SK-N-SH treated with all-trans-retinoic acid at 6 μM for 48 hours (cell line): ENCODE results near the gene LTBR.

Experiments used
- ATAC-seq: fragments of 200-7000 bp; cut with Tn5 transposase; 3 replicates; pipeline ENCODE4 v1.9.1; 2020; ENCODE audit warnings: mild to moderate bottlenecking, moderate library complexity
- ARNTL ChIP-seq: fragments of 450-650 bp; formaldehyde crosslinking; IDR thresholded peaks from 2 replicates; pipeline ENCODE4 v1.5.0; 2020; ENCODE audit warnings: low read depth, mild to moderate bottlenecking, moderate library complexity, borderline replicate concordance
- BACH2 ChIP-seq: fragments of 250-450 bp; sonication (Bioruptor Pico); IDR thresholded peaks from 2 replicates; pipeline ENCODE4 v1.9.0; 2021; ENCODE audit warnings: mild to moderate bottlenecking, borderline replicate concordance
- CREB5 ChIP-seq: fragments of 250-450 bp; sonication (Bioruptor Pico); IDR thresholded peaks from 2 replicates; pipeline ENCODE4 v1.5.1; 2020; ENCODE audit warnings: low read depth, mild to moderate bottlenecking, moderate library complexity
- CSDC2 ChIP-seq: fragments of 250-450 bp; sonication (Bioruptor Pico); IDR thresholded peaks from 2 replicates; pipeline ENCODE4 v1.5.0; 2020; ENCODE audit warnings: mild to moderate bottlenecking, moderate library complexity
- CSRNP3 ChIP-seq: fragments of 250-450 bp; sonication (Bioruptor Pico); IDR thresholded peaks from 2 replicates; pipeline ENCODE4 v1.5.1; 2021; ENCODE audit warnings: mild to moderate bottlenecking, moderate library complexity
- ESRRG ChIP-seq: fragments of 250-450 bp; sonication (Bioruptor Pico); IDR thresholded peaks from 2 replicates; pipeline ENCODE4 v1.6.1; 2021; ENCODE audit warnings: mild to moderate bottlenecking
- OSR1 ChIP-seq: fragments of 250-450 bp; sonication (Bioruptor Pico); IDR thresholded peaks from 2 replicates; pipeline ENCODE4 v1.8.0; 2022; ENCODE audit warnings: moderate library complexity, mild to moderate bottlenecking, inconsistent platforms
- PATZ1 ChIP-seq: fragments of 250-450 bp; sonication (Bioruptor Pico); IDR thresholded peaks from 2 replicates; pipeline ENCODE4 v1.8.0; 2020; ENCODE audit warnings: mild to moderate bottlenecking, moderate library complexity, borderline replicate concordance
- POU6F1 ChIP-seq: fragments of 250-450 bp; sonication (Bioruptor Pico); IDR thresholded peaks from 2 replicates; pipeline ENCODE4 v1.8.0; 2021; ENCODE audit warnings: low read depth, mild to moderate bottlenecking, moderate library complexity, borderline replicate concordance
- SNAI2 ChIP-seq: fragments of 250-450 bp; sonication (Bioruptor Pico); IDR thresholded peaks from 2 replicates; pipeline ENCODE4 v1.5.0; 2020; ENCODE audit warnings: mild to moderate bottlenecking, moderate library complexity
- TCF4 ChIP-seq: fragments of 250-450 bp; sonication (Bioruptor Pico); IDR thresholded peaks from 2 replicates; pipeline ENCODE4 v1.8.0; 2021; ENCODE audit warnings: mild to moderate bottlenecking, moderate library complexity, borderline replicate concordance
- TOX ChIP-seq: fragments of 250-450 bp; sonication (Bioruptor Pico); IDR thresholded peaks from 2 replicates; pipeline ENCODE4 v1.8.0; 2021; ENCODE audit warnings: mild to moderate bottlenecking, moderate library complexity, borderline replicate concordance
- TSHZ2 ChIP-seq: fragments of 250-450 bp; sonication (Bioruptor Pico); IDR thresholded peaks from 2 replicates; pipeline ENCODE4 v1.5.0; 2020; ENCODE audit warnings: mild to moderate bottlenecking, moderate library complexity
- ZFP30 ChIP-seq: fragments of 450-650 bp; formaldehyde crosslinking; IDR thresholded peaks from 2 replicates; pipeline ENCODE4 v1.5.0; 2022; ENCODE audit warnings: mild to moderate bottlenecking, moderate library complexity
- ZNF565 ChIP-seq: fragments of 450-650 bp; formaldehyde crosslinking; conservative IDR thresholded peaks from 2 replicates; pipeline ENCODE4 v1.5.0; 2020; ENCODE audit warnings: low read depth, mild to moderate bottlenecking, moderate library complexity
- ZNF70 ChIP-seq: fragments of 450-650 bp; formaldehyde crosslinking; IDR thresholded peaks from 2 replicates; pipeline ENCODE4 v1.5.0; 2020; ENCODE audit warnings: mild to moderate bottlenecking, moderate library complexity
- ZNF8 ChIP-seq: fragments of 450-650 bp; formaldehyde crosslinking; IDR thresholded peaks from 2 replicates; pipeline ENCODE4 v1.5.0; 2020; ENCODE audit warnings: mild to moderate bottlenecking, moderate library complexity

LTBR gene

GRCh38 chr12:6390084-6390799, 6.3 kb downstream of the LTBR start:
- no peak for TF ChIP-seq CSRNP3 (CRISPR knock-in tag)
- no peak for TF ChIP-seq TOX (CRISPR knock-in tag)
- no peak for TF ChIP-seq ZNF565
- no peak for TF ChIP-seq OSR1 (CRISPR knock-in tag)
- TF ChIP-seq ZFP30 (CRISPR knock-in tag) = no peak
- no peak for TF ChIP-seq CREB5 (CRISPR knock-in tag)
- ATAC-seq = no peak

GRCh38 chr12:6391013-6391412, 7.1 kb downstream of the LTBR start:
- no peak for ATAC-seq
- TF ChIP-seq POU6F1 (no peak), OSR1 (CRISPR knock-in tag) (no peak), PATZ1 (CRISPR knock-in tag) (no peak), TSHZ2 (CRISPR knock-in tag) (no peak), CSDC2 (no peak), TOX (CRISPR knock-in tag) (no peak), ZNF8 (CRISPR knock-in tag) (no peak), ESRRG (CRISPR knock-in tag) (no peak)

- ATAC-seq = no peak
- TF ChIP-seq TCF4 (CRISPR knock-in tag) = no peak
- no peak for TF ChIP-seq ZNF565
- TF ChIP-seq BACH2 (CRISPR knock-in tag) = no peak
- no peak for TF ChIP-seq CREB5 (CRISPR knock-in tag)
- no peak for TF ChIP-seq TSHZ2 (CRISPR knock-in tag)
- TF ChIP-seq ZNF70 = no peak
- TF ChIP-seq SNAI2 (CRISPR knock-in tag) = no peak
- TF ChIP-seq POU6F1 = no peak
- TF ChIP-seq ARNTL (CRISPR knock-in tag) = no peak
Measured at GRCh38 chr12:6392504-6392903, 8.5 kb downstream of the LTBR start.
